Cardiac muscle cell (in vitro differentiated cells and primary cell): ENCODE data around the gene NEU3. TPM values are rescaled to one million over a fixed set of nuclear protein-coding genes. Genes with fewer than 3 reads are reported as not detected.

Source experiments
- DNase-seq, 2 donors: peaks; one replicate each; pipeline versions ENCODE4 v3.0.0 to v3.0.0-alpha.2; 2010 to 2017; ENCODE audit warnings: low read depth in 1 of 2, low spot score in 1 of 2
- H3K27ac ChIP-seq: fragments of 200-600 bp; sonication (generic); 2 replicates; pipeline ENCODE4 v1.5.1; 2016
- H3K27me3 ChIP-seq: fragments of 200-600 bp; sonication (generic); 2 replicates; pipeline ENCODE4 v1.6.0; 2016; ENCODE audit warnings: control low read depth
- H3K36me3 ChIP-seq: fragments of 200-600 bp; sonication (generic); 2 replicates; pipeline ENCODE4 v1.5.1; 2016; ENCODE audit warnings: control low read depth
- H3K4me1 ChIP-seq: fragments of 200-600 bp; sonication (generic); 2 replicates; pipeline ENCODE4 v1.8.1; 2017; ENCODE audit warnings: low read depth, mild to moderate bottlenecking, mixed run types
- H3K4me3 ChIP-seq: fragments of 200-600 bp; sonication (generic); 2 replicates; pipeline ENCODE4 v1.5.1; 2016; ENCODE audit warnings: mild to moderate bottlenecking
- H3K9me3 ChIP-seq: fragments of 200-600 bp; sonication (generic); 2 replicates; pipeline ENCODE4 v1.5.1; 2017; ENCODE audit warnings: low read depth, mild to moderate bottlenecking, control low read depth
- polyA plus RNA-seq: library from polyadenylated mRNA; unstranded; fragments of >200 nt; fragmentation: Nextera tagmentation; extraction: Ambion mirVana; gene quantifications from 2 replicates; pipeline ENCODE4 v1.2.1, GENCODE V29; 2016
- total RNA-seq: library from RNA; depleted of rRNA; stranded (reverse); fragments of >200 nt; gene quantifications from 2 replicates; pipeline ENCODE4 v1.2.3, GENCODE V29; 2016
- TF ChIP-seq, protein P1 (sequence below): IDR thresholded peaks from 2 replicates; pipeline ENCODE4 v1.5.1; 2012; ENCODE audit warnings: low read depth, mild to moderate bottlenecking, low read length

NEU3 gene
- total and polyA plus RNA-seq, 2 experiments from 2014 or later: 4.4 to 14.3 TPM

DNA sequence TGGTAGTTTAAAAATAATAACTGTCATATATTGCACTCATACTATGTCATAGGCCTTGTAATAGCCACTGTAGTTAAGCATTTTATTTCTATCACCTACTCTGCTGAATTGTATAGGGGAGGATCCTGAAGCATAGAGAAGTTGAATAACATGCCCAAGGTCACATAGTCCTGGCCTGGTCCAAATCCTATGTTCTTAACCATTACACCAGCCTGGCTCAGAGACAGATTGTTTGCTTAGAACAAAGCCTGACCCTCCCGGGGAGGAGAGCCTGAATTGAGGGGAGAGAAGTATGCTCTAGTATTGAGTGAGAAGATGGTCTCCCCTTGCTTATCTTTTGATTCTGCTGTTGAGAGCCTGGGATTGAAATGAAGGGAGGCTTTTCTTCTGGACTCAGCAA, 2.2 kb downstream of the NEU3 start:
- Histone ChIP-seq H3K27me3 (no peaks in the 10 kb centered on the region), H3K4me3 (no peak overlapping the region), H3K9me3 (no peaks in the 10 kb centered on the region), H3K4me1 (peaks cover 5% of the 10 kb centered on the region), H3K27ac (no peak overlapping the region), H3K36me3 (peaks cover 3% of the 10 kb centered on the region)
- TF ChIP-seq, protein P1, sequence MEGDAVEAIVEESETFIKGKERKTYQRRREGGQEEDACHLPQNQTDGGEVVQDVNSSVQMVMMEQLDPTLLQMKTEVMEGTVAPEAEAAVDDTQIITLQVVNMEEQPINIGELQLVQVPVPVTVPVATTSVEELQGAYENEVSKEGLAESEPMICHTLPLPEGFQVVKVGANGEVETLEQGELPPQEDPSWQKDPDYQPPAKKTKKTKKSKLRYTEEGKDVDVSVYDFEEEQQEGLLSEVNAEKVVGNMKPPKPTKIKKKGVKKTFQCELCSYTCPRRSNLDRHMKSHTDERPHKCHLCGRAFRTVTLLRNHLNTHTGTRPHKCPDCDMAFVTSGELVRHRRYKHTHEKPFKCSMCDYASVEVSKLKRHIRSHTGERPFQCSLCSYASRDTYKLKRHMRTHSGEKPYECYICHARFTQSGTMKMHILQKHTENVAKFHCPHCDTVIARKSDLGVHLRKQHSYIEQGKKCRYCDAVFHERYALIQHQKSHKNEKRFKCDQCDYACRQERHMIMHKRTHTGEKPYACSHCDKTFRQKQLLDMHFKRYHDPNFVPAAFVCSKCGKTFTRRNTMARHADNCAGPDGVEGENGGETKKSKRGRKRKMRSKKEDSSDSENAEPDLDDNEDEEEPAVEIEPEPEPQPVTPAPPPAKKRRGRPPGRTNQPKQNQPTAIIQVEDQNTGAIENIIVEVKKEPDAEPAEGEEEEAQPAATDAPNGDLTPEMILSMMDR: no peak
- no peak for DNase-seq

DNA sequence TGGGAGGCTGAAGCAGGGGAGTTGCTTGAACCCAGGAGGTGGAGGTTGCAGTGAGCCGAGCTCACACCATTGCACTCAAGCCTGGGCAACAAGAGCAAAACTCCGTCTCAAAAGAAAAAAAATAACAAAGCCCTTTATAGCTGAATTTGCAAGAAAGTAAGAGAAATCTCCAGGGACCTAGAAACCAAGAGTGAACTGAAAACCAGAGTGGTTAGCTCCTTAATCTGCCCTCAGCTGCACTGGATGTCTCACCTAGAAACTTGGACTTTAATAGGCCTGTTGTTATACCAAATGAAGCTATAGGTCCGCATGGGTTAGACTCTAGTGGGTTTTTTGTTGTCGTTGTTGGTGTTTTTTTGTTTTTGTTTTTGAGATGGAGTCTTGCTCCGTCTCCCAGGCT, 4.1 kb downstream of the NEU3 start:
- Histone ChIP-seq H3K27me3 (no peaks in the 10 kb centered on the region), H3K4me3 (no peak overlapping the region), H3K36me3 (peaks cover 5% of the 10 kb centered on the region), H3K27ac (no peak overlapping the region), H3K9me3 (no peaks in the 10 kb centered on the region), H3K4me1 (peaks cover 5% of the 10 kb centered on the region)
- TF ChIP-seq, protein P1: no peak
- DNase-seq: no peak

DNA sequence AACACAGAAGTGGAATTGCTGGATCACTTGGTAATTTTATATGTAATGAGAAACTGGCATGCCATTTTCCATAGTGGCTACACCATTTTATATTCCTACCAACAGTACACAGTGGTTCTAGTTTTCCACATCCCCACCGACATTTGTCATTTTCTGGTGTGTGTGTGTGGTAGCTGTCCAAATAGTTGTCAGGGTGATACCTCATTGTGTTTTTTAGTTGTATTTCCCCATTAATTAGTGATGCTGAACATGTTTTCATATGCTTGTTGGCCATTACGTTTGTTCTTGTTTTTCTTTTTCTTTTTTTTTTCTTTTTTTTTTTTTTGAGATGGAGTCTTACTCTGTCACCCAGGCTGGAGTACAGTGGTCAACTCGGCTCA, 12.2 kb downstream of the NEU3 start:
- TF ChIP-seq, protein P1: no peak
- no peak for DNase-seq
- Histone ChIP-seq H3K4me1 (no peaks in the 10 kb centered on the region), H3K9me3 (no peaks in the 10 kb centered on the region), H3K4me3 (no peak overlapping the region), H3K36me3 (peaks cover 8% of the 10 kb centered on the region), H3K27me3 (no peaks in the 10 kb centered on the region), H3K27ac (no peak overlapping the region)

DNA sequence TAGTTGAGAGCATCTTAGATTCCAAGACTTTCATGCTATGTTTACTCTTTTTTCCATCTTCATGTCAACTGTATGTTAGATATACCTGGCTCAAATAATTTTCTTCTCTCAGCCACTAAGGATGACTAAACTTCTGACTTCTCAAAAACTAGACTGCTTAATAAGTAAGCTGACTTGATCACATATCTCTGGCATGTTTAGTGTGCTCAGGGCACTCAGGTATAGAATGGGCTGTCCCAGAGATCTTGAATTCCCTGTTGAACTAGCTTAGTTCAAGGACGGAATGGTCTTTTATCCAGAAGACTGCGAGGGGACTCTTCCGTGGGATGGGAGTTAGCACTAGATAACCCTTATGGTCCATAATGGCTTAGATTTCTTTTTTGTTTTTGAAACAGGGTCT, 13.0 kb downstream of the NEU3 start:
- H3K36me3 ChIP-seq: peaks cover 12% of the 10 kb centered on the region
- no peaks in the 10 kb centered on the region for H3K9me3 ChIP-seq
- H3K27me3 ChIP-seq: no peaks in the 10 kb centered on the region
- H3K27ac ChIP-seq: no peak overlapping the region
- DNase-seq: no peak
- TF ChIP-seq, protein P1: no peak
- H3K4me3 ChIP-seq: no peak overlapping the region
- no peaks in the 10 kb centered on the region for H3K4me1 ChIP-seq

DNA sequence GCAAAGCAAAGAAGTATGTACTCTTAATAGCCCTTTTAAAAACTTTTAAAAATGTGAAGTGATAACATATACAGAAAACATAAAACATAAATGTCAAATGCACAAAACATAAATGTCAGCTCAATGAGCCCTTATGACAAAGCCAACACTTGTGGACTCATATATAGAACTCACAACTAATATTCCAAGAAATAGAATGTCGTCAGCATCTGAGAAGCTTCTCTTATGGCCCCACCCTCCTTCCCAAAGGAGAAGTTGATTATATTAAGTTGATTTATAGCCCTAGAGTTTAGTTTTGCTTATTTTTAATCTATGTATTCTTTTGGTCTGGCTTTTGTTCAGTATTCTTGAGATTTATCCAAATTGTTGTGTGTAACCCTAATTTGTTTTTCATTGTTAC, 13.8 kb downstream of the NEU3 start:
- Histone ChIP-seq H3K4me1 (no peaks in the 10 kb centered on the region), H3K9me3 (no peaks in the 10 kb centered on the region), H3K36me3 (peaks cover 18% of the 10 kb centered on the region), H3K4me3 (no peak overlapping the region), H3K27ac (no peak overlapping the region), H3K27me3 (no peaks in the 10 kb centered on the region)
- DNase-seq: no peak
- TF ChIP-seq, protein P1: no peak

DNA sequence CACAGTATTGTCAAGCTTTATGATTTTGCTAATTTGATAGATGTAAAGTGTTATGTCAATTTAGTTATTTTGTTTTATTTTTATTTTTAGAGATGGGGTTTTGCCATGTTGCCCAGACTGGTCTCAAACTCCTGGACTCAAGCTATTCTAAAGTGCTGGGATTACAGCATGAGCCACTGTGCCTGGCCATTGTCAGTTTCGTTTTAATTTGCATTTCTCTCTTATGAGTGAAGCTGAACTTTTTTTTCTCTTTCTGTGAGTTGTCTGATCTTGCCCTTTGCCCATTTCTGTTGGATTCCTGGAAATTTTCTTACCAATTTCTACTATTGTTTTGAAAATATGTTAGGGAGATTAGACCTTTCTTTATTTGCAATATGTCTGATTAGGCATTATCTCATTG, 15.5 kb downstream of the NEU3 start:
- DNase-seq: no peak
- H3K27ac ChIP-seq: no peak overlapping the region
- peaks cover 24% of the 10 kb centered on the region for H3K36me3 ChIP-seq
- H3K9me3 ChIP-seq: no peaks in the 10 kb centered on the region
- TF ChIP-seq, protein P1: no peak
- no peak overlapping the region for H3K4me3 ChIP-seq
- no peaks in the 10 kb centered on the region for H3K27me3 ChIP-seq
- H3K4me1 ChIP-seq: no peaks in the 10 kb centered on the region
